GM23338 (cell line): ENCODE results near the gene MBL2. TPM values are rescaled to one million over a fixed set of nuclear protein-coding genes. Genes with fewer than 3 reads are reported as not detected.

Experiments used
- ATAC-seq: fragments of 200-7000 bp; cut with Tn5 transposase; 3 replicates; pipeline ENCODE4 v1.9.1; 2020
- DNase-seq: peaks from one replicate; pipeline ENCODE4 v3.0.0-alpha.2; 2015; ENCODE audit warnings: low spot score
- H2AFZ ChIP-seq: fragments of 200-600 bp; sonication (generic); 2 replicates; pipeline ENCODE4 v1.8.0; 2016; ENCODE audit warnings: antibody characterized with exemption, mild to moderate bottlenecking, moderate library complexity
- H3F3A ChIP-seq: fragments of 200-600 bp; sonication (generic); replicated peaks from 2 replicates; pipeline ENCODE4 v1.8.0; 2017; ENCODE audit warnings: antibody characterized with exemption, mixed run types, low read depth
- H3K27ac ChIP-seq: fragments of 200-600 bp; sonication (generic); 2 replicates; pipeline ENCODE4 v1.6.1; 2016; ENCODE audit warnings: low read depth
- H3K27me3 ChIP-seq: fragments of 200-600 bp; sonication (generic); 2 replicates; pipeline ENCODE4 v1.8.0; 2016; ENCODE audit warnings: mild to moderate bottlenecking, mixed run types, moderate library complexity; ENCODE audit not compliant: insufficient read depth
- H3K36me3 ChIP-seq: fragments of 200-600 bp; sonication (generic); 2 replicates; pipeline ENCODE4 v1.8.0; 2016; ENCODE audit warnings: mild to moderate bottlenecking; ENCODE audit not compliant: insufficient read depth
- H3K4me1 ChIP-seq: fragments of 200-600 bp; sonication (generic); 2 replicates; pipeline ENCODE4 v1.8.0; 2016; ENCODE audit warnings: mild to moderate bottlenecking, moderate library complexity; ENCODE audit not compliant: insufficient read depth
- H3K4me2 ChIP-seq: fragments of 200-600 bp; sonication (generic); 2 replicates; pipeline ENCODE4 v1.7.1; 2017; ENCODE audit warnings: mixed run types
- H3K4me3 ChIP-seq: fragments of 200-600 bp; sonication (generic); 2 replicates; pipeline ENCODE4 v1.6.1; 2016; ENCODE audit warnings: mixed run types
- H3K79me2 ChIP-seq: fragments of 200-600 bp; sonication (generic); replicated peaks from 2 replicates; pipeline ENCODE4 v1.8.0; 2017; ENCODE audit warnings: mild to moderate bottlenecking; ENCODE audit not compliant: insufficient read depth
- H3K9me2 ChIP-seq: fragments of 200-600 bp; sonication (generic); 2 replicates; pipeline ENCODE4 v1.8.0; 2017; ENCODE audit not compliant: insufficient read depth
- H4K20me1 ChIP-seq: fragments of 200-600 bp; sonication (generic); replicated peaks from 2 replicates; pipeline ENCODE4 v1.8.0; 2017; ENCODE audit warnings: mild to moderate bottlenecking; ENCODE audit not compliant: insufficient read depth
- H3K27ac Mint-ChIP-seq: 2 replicates; pipeline ENCODE4 v1.8.0; 2020; ENCODE audit warnings: inconsistent platforms, mild to moderate bottlenecking, moderate library complexity, mixed read lengths
- H3K27me3 Mint-ChIP-seq: 3 replicates; pipeline ENCODE4 v1.8.0; 2022; ENCODE audit warnings: low read depth, mild to moderate bottlenecking, moderate library complexity, mixed read lengths, inconsistent platforms; ENCODE audit not compliant: insufficient read depth, poor library complexity
- H3K36me3 Mint-ChIP-seq: 3 replicates; pipeline ENCODE4 v1.8.0; 2021; ENCODE audit warnings: low read depth, mild to moderate bottlenecking, inconsistent platforms, moderate library complexity, mixed read lengths
- H3K4me1 Mint-ChIP-seq: 3 replicates; pipeline ENCODE4 v1.8.0; 2020; ENCODE audit warnings: mild to moderate bottlenecking, inconsistent platforms, mixed read lengths
- H3K4me3 Mint-ChIP-seq: 3 replicates; pipeline ENCODE4 v1.8.0; 2021; ENCODE audit warnings: moderate library complexity, mild to moderate bottlenecking, inconsistent platforms, mixed read lengths
- H3K9me3 Mint-ChIP-seq: 3 replicates; pipeline ENCODE4 v1.8.0; 2020; ENCODE audit warnings: moderate library complexity, mild to moderate bottlenecking, inconsistent platforms, mixed read lengths
- CREB1 ChIP-seq: fragments of 250-450 bp; sonication (Bioruptor Pico); IDR thresholded peaks from 2 replicates; pipeline ENCODE4 v1.5.0; 2020; ENCODE audit warnings: low read depth, mild to moderate bottlenecking, moderate library complexity
- EZH2 ChIP-seq: fragments of 200-600 bp; sonication (generic); IDR thresholded peaks from one replicate; pipeline ENCODE4 v1.8.0; 2017; ENCODE audit warnings: antibody characterized with exemption, mild to moderate bottlenecking, low read depth; ENCODE audit not compliant: unreplicated experiment
- EZH2phosphoT487 ChIP-seq: fragments of 200-600 bp; sonication (generic); IDR thresholded peaks from one replicate; pipeline ENCODE4 v1.8.1; 2018; ENCODE audit warnings: antibody characterized with exemption; ENCODE audit not compliant: unreplicated experiment
- JUNB ChIP-seq: IDR thresholded peaks from one replicate; pipeline ENCODE4 v1.6.1; 2016; ENCODE audit warnings: antibody characterized with exemption; ENCODE audit not compliant: unreplicated experiment
- NANOG ChIP-seq: IDR thresholded peaks from 2 replicates; pipeline ENCODE4 v1.6.1; 2016; ENCODE audit warnings: antibody characterized with exemption, borderline replicate concordance
- POLR2AphosphoS5 ChIP-seq: IDR thresholded peaks from 2 replicates; pipeline ENCODE4 v1.6.1; 2016; ENCODE audit warnings: antibody characterized with exemption, low read depth
- STAT1 ChIP-seq: IDR thresholded peaks from one replicate; pipeline ENCODE4 v1.6.1; 2016; ENCODE audit warnings: antibody characterized with exemption; ENCODE audit not compliant: unreplicated experiment
- ZNF331 ChIP-seq: fragments of 250-450 bp; sonication (Bioruptor Pico); IDR thresholded peaks from 2 replicates; pipeline ENCODE4 v1.5.0; 2020; ENCODE audit warnings: low read depth, mild to moderate bottlenecking, moderate library complexity
- polyA plus RNA-seq: library from polyadenylated mRNA; unstranded; fragments of >200 nt; fragmentation: Nextera tagmentation; extraction: Ambion mirVana; gene quantifications from 2 replicates; pipeline ENCODE4 v1.2.1, GENCODE V29; 2016
- total RNA-seq: library from RNA; depleted of rRNA; stranded (reverse); fragments of >200 nt; shearing (Covaris generic); gene quantifications from 2 replicates; pipeline ENCODE4 v1.2.3, GENCODE V29; 2014
- TF ChIP-seq, protein P1 (sequence below): IDR thresholded peaks from one replicate; pipeline ENCODE4 v1.6.1; 2018; ENCODE audit warnings: antibody characterized with exemption; ENCODE audit not compliant: unreplicated experiment
- TF ChIP-seq, protein P2 (sequence below): IDR thresholded peaks from 2 replicates; pipeline ENCODE4 v1.6.1; 2016; ENCODE audit warnings: antibody characterized with exemption
- TF ChIP-seq, protein P3 (sequence below), 2 experiments: fragments of 200-600 bp in 1 of 2; sonication (generic) in 1 of 2; conservative IDR thresholded peaks; 2 replicates each; pipeline versions ENCODE4 v1.5.1 to v1.6.1; 2016 to 2017; ENCODE audit warnings: antibody characterized with exemption in 2 of 2, low read depth in 2 of 2, mild to moderate bottlenecking in 2 of 2, moderate library complexity in 1 of 2

Gene MBL2
- total and polyA plus RNA-seq, 2 experiments from 2014 or later: not detected

DNA sequence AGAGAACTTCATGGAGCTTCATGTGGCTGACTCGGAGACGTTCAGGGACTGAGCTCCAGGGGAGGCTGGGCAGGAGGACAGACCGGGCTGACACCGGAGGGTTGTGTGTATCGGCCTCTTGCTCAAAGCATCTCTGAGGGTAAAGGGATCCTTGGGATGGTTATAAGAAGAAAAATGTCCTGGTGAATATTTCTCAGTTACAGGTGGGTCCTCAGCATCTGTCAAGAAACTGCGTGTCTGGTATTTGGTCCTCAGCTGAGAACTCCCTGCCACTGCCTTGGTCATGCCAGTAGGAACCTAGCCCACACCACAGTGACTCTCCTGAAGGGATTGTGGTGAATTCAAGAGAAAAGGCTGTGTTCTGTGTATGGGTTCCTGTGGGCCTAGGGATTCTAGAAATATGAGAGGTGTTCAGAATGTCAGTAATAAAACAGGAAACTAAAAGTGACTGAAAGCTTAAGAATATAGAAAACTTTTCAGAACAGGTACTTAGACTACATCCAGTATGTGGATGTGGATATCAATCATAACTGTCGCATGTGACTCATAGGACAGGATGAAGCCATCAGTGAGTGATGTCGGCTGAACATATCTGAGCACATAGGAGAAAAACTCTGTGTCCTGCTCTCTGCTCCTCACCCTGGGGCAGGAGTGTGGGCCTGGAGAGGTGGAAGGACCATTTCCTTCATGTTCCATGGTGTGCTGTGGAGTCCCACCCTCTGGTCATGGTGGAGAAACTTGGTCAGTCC is 28.4 kb downstream of the MBL2 start (continued):
- TF ChIP-seq, protein P1, sequence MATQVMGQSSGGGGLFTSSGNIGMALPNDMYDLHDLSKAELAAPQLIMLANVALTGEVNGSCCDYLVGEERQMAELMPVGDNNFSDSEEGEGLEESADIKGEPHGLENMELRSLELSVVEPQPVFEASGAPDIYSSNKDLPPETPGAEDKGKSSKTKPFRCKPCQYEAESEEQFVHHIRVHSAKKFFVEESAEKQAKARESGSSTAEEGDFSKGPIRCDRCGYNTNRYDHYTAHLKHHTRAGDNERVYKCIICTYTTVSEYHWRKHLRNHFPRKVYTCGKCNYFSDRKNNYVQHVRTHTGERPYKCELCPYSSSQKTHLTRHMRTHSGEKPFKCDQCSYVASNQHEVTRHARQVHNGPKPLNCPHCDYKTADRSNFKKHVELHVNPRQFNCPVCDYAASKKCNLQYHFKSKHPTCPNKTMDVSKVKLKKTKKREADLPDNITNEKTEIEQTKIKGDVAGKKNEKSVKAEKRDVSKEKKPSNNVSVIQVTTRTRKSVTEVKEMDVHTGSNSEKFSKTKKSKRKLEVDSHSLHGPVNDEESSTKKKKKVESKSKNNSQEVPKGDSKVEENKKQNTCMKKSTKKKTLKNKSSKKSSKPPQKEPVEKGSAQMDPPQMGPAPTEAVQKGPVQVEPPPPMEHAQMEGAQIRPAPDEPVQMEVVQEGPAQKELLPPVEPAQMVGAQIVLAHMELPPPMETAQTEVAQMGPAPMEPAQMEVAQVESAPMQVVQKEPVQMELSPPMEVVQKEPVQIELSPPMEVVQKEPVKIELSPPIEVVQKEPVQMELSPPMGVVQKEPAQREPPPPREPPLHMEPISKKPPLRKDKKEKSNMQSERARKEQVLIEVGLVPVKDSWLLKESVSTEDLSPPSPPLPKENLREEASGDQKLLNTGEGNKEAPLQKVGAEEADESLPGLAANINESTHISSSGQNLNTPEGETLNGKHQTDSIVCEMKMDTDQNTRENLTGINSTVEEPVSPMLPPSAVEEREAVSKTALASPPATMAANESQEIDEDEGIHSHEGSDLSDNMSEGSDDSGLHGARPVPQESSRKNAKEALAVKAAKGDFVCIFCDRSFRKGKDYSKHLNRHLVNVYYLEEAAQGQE: no peak
- TF ChIP-seq ZNF331 (CRISPR knock-in tag) (no peak), CREB1 (no peak), POLR2AphosphoS5 (no peak), EZH2 (no peak), JUNB (no peak), NANOG (no peak), EZH2phosphoT487 (no peak)
- TF ChIP-seq, protein P2, sequence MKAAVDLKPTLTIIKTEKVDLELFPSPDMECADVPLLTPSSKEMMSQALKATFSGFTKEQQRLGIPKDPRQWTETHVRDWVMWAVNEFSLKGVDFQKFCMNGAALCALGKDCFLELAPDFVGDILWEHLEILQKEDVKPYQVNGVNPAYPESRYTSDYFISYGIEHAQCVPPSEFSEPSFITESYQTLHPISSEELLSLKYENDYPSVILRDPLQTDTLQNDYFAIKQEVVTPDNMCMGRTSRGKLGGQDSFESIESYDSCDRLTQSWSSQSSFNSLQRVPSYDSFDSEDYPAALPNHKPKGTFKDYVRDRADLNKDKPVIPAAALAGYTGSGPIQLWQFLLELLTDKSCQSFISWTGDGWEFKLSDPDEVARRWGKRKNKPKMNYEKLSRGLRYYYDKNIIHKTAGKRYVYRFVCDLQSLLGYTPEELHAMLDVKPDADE: no peak
- TF ChIP-seq, protein P3, sequence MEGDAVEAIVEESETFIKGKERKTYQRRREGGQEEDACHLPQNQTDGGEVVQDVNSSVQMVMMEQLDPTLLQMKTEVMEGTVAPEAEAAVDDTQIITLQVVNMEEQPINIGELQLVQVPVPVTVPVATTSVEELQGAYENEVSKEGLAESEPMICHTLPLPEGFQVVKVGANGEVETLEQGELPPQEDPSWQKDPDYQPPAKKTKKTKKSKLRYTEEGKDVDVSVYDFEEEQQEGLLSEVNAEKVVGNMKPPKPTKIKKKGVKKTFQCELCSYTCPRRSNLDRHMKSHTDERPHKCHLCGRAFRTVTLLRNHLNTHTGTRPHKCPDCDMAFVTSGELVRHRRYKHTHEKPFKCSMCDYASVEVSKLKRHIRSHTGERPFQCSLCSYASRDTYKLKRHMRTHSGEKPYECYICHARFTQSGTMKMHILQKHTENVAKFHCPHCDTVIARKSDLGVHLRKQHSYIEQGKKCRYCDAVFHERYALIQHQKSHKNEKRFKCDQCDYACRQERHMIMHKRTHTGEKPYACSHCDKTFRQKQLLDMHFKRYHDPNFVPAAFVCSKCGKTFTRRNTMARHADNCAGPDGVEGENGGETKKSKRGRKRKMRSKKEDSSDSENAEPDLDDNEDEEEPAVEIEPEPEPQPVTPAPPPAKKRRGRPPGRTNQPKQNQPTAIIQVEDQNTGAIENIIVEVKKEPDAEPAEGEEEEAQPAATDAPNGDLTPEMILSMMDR (conservative IDR thresholded peaks at IDR 0.05; ENCODE audit: low read depth in 2 of 2): no peak

DNA sequence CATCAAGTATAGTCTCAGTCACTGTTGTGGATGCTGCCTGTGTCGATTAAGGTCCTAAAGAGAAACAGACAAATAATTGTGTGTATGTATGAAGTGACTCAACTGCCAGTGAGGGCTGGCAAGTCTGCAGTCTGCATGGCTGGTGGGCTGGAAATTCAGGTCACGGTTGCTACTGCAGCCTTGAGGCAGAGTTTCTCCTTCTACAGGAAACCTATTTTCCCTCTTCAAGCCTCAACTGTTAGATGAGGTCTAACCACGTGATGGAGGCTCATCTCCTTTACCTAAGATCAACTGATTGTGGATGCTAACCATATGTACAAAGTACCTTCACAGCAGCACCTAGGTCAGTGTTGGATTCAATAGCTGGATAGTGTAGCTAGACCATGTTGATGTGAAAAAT is 29.9 kb downstream of the MBL2 start:
- no peaks in the 10 kb centered on the region for H3K27me3 Mint-ChIP-seq
- no peak overlapping the region for H3K4me3 ChIP-seq
- no peaks in the 10 kb centered on the region for H3F3A ChIP-seq
- H2AFZ ChIP-seq: no peak overlapping the region
- DNase-seq (no peak), ATAC-seq (no peak)
- H3K4me2 ChIP-seq: no peak overlapping the region
- no peak overlapping the region for H3K27ac Mint-ChIP-seq
- no peak overlapping the region for H3K4me3 Mint-ChIP-seq
- H3K36me3 Mint-ChIP-seq: no peaks in the 10 kb centered on the region
- no peaks in the 10 kb centered on the region for H3K79me2 ChIP-seq
- no peaks in the 10 kb centered on the region for H3K4me1 ChIP-seq
- no peaks in the 10 kb centered on the region for H3K4me1 Mint-ChIP-seq
- no peaks in the 10 kb centered on the region for H3K27me3 ChIP-seq
- no peaks in the 10 kb centered on the region; the same call in 2 of the 3 replicates for H3K9me3 Mint-ChIP-seq
- no peaks in the 10 kb centered on the region for H4K20me1 ChIP-seq
- no peak overlapping the region for H3K27ac ChIP-seq
- H3K9me2 ChIP-seq: peaks cover 5% of the 10 kb centered on the region
- H3K36me3 ChIP-seq: no peaks in the 10 kb centered on the region
- TF ChIP-seq NANOG (no peak), ZNF331 (CRISPR knock-in tag) (no peak), CREB1 (no peak), EZH2phosphoT487 (no peak), JUNB (no peak), EZH2 (no peak), POLR2AphosphoS5 (no peak), STAT1 (no peak)
- TF ChIP-seq, protein P1: no peak
- TF ChIP-seq, protein P3 (conservative IDR thresholded peaks at IDR 0.05; ENCODE audit: low read depth in 2 of 2): no peak
